ENCODE data around the gene C12orf75. TPM values are rescaled to one million over a fixed set of nuclear protein-coding genes. Genes with fewer than 3 reads are reported as not detected.

C12orf75 gene
- polyA plus RNA-seq, 2 donors = 7.9 to 15.3 TPM

DNA sequence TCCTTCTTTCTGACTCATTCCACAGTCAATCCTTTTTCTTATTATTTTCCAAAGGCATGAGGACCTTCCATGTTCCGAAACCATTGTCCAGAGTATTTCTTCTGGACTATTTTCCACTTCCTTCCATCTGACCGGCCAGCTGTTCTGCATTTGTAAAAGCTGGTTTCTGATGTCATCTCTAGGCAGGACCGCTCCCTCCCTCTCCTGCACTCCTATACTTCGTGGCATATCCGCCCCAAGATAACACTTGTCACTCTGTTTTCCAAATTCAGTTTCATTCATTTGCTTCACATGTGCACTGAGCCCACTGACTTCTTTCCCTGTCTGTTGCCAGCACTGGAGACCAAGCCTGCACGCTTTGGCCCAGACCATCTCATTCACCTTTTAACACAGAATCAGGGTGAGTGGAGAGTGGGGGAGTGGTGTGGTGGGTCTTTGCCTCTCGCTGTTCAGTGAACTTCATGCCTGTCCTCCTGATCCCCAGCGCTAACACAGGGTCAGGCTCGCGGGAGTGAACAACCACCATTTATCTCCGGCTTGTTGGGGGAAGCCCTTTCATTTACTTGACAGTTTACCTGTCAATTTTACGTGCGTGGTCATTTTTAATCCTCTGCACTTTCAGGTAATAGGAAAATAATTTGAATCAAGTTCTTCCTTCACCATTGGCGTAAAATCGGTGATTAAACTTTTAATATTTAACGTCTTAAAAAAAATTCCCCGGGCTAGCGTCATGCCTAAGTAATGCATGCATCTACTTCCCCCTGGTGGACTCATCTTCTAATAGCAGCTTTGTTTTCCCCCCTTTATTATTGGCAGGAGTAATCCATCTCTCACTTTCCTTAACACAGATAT, 52.5 kb downstream of the C12orf75 start:
- Histone ChIP-seq H3K4me1 (ENCODE audit: control insufficient read depth in 2 of 2, insufficient read depth in 2 of 2, low read length in 1 of 2) (no peaks in the 10 kb centered on the region), H3K27ac (ENCODE audit: low read depth in 2 of 2, low read length in 1 of 2) (peak overlapping the region in 1 of 2 donors; percentile 0), H3K36me3 (ENCODE audit: control insufficient read depth in 2 of 2, insufficient read depth in 2 of 2, low read length in 1 of 2) (no peaks in the 10 kb centered on the region), H3K4me3 (ENCODE audit: low read depth in 1 of 2, low read length in 2 of 2) (peak overlapping the region in 1 of 2 donors; percentile 14), H3K9me3 (ENCODE audit: control insufficient read depth in 2 of 2, insufficient read depth in 1 of 2, low read depth in 1 of 2, low read length in 1 of 2) (no peaks in the 10 kb centered on the region), H3K27me3 (ENCODE audit: control insufficient read depth in 1 of 2, insufficient read depth in 2 of 2, low read length in 2 of 2) (no peaks in the 10 kb centered on the region)
- 24% methylated on average over 18 of the region's 18 CpGs for WGBS, 2 donors

- H3K27ac ChIP-seq (ENCODE audit: low read depth in 2 of 2, low read length in 1 of 2) = no peak overlapping the region
- WGBS, 2 donors = 91 to 97% methylated on average over 6 of the region's 6 CpGs
- no peaks in the 10 kb centered on the region for H3K4me1 ChIP-seq (ENCODE audit: control insufficient read depth in 2 of 2, insufficient read depth in 2 of 2, low read length in 1 of 2)
- no peaks in the 10 kb centered on the region for H3K36me3 ChIP-seq (ENCODE audit: control insufficient read depth in 2 of 2, insufficient read depth in 2 of 2, low read length in 1 of 2)
- no peaks in the 10 kb centered on the region for H3K27me3 ChIP-seq (ENCODE audit: control insufficient read depth in 1 of 2, insufficient read depth in 2 of 2, low read length in 2 of 2)
- no peak overlapping the region for H3K4me3 ChIP-seq (ENCODE audit: low read depth in 1 of 2, low read length in 2 of 2)
- H3K9me3 ChIP-seq (ENCODE audit: control insufficient read depth in 2 of 2, insufficient read depth in 1 of 2, low read depth in 1 of 2, low read length in 1 of 2) = no peaks in the 10 kb centered on the region
Measured at GRCh38 chr12:105384220-105384619, 53.7 kb downstream of the C12orf75 start.

DNA sequence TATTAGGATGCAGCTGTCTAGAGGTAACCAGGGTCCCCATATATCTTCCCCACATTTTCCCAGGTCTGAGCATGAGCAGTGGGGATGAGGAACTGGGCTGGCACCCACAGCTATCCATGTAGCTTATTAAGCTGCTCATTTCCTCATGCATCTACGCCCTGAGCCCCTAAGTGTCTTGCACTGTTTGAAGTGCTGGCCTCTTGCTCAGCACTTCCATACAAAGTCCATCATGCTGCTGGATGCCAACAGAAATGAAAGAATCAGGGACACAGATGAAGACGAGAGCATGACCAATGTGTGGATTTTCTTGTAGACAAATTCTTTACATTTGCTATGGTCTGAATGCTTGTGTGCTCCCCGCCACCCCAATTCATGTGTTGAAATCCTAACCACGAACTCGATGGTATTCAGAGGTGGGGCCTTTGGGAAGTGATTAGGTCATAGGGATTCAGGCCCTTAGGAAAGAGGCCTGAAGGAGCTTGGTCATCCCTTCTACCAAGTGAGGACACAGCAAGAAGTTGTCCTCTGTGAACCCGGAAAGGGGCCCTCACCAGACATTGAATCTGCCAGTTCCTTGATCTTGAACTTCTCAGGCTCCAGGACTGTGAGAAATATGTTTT, 54.5 kb downstream of the C12orf75 start:
- 78 to 82% methylated on average over 6 of the region's 6 CpGs for WGBS, 2 donors

DNA sequence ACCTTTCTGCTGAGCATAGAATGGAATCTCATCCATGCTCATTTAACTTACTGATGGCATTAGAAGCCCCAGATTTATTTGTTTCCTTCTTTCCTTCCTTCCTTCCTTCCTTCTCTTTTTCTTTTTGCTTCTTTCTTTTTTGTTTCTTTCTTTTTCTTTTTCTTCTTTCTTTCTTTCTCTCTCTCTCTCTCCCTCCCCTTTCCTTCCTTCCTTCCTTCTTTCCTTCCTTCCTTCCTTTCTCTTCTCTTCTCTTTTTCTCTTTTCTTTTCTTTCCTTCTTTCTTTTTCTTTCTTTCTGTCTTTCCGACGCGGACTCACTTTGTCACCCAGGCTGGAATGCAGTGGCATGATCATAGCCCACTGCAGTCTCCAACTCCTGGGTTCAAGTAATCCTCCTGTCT, 55.9 kb downstream of the C12orf75 start:
- no peak overlapping the region for H3K4me3 ChIP-seq (ENCODE audit: low read depth in 1 of 2, low read length in 2 of 2)
- 98% methylated on average over 3 of the region's 3 CpGs for WGBS, 2 donors
- H3K27me3 ChIP-seq (ENCODE audit: control insufficient read depth in 1 of 2, insufficient read depth in 2 of 2, low read length in 2 of 2) = no peaks in the 10 kb centered on the region
- no peak overlapping the region for H3K27ac ChIP-seq (ENCODE audit: low read depth in 2 of 2, low read length in 1 of 2)
- H3K4me1 ChIP-seq (ENCODE audit: control insufficient read depth in 2 of 2, insufficient read depth in 2 of 2, low read length in 1 of 2) = no peaks in the 10 kb centered on the region
- H3K9me3 ChIP-seq (ENCODE audit: control insufficient read depth in 2 of 2, insufficient read depth in 1 of 2, low read depth in 1 of 2, low read length in 1 of 2) = no peaks in the 10 kb centered on the region
- no peaks in the 10 kb centered on the region for H3K36me3 ChIP-seq (ENCODE audit: control insufficient read depth in 2 of 2, insufficient read depth in 2 of 2, low read length in 1 of 2)

More for the DNA sequence above, 54.5 kb downstream of the C12orf75 start:
- Histone ChIP-seq H3K9me3 (ENCODE audit: control insufficient read depth in 2 of 2, insufficient read depth in 1 of 2, low read depth in 1 of 2, low read length in 1 of 2) (no peaks in the 10 kb centered on the region), H3K4me1 (ENCODE audit: control insufficient read depth in 2 of 2, insufficient read depth in 2 of 2, low read length in 1 of 2) (no peaks in the 10 kb centered on the region), H3K27me3 (ENCODE audit: control insufficient read depth in 1 of 2, insufficient read depth in 2 of 2, low read length in 2 of 2) (no peaks in the 10 kb centered on the region), H3K27ac (ENCODE audit: low read depth in 2 of 2, low read length in 1 of 2) (no peak overlapping the region), H3K36me3 (ENCODE audit: control insufficient read depth in 2 of 2, insufficient read depth in 2 of 2, low read length in 1 of 2) (no peaks in the 10 kb centered on the region), H3K4me3 (ENCODE audit: low read depth in 1 of 2, low read length in 2 of 2) (no peak overlapping the region)

DNA sequence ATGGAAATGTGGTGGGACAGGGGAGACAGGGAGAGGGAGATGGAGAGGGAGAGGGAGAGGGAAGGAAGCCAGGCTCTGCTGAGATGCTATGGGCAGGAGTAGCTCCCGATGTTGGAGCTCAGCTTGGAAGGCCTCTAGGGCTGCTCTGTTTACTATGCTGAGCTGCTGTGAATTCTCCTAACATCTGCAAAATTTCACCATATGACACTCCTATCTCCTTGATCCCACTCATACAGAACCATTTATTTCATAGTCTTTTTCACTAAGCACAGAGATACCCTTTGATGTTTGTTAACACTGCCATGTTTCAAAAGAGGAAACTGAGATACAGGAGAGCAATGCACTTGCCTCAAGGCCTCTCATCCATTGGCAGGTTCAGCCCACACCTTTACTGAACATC, 60.7 kb downstream of the C12orf75 start:
- Histone ChIP-seq H3K4me1 (ENCODE audit: control insufficient read depth in 2 of 2, insufficient read depth in 2 of 2, low read length in 1 of 2) (no peaks in the 10 kb centered on the region), H3K36me3 (ENCODE audit: control insufficient read depth in 2 of 2, insufficient read depth in 2 of 2, low read length in 1 of 2) (no peaks in the 10 kb centered on the region), H3K27me3 (ENCODE audit: control insufficient read depth in 1 of 2, insufficient read depth in 2 of 2, low read length in 2 of 2) (no peaks in the 10 kb centered on the region), H3K4me3 (ENCODE audit: low read depth in 1 of 2, low read length in 2 of 2) (no peak overlapping the region), H3K9me3 (ENCODE audit: control insufficient read depth in 2 of 2, insufficient read depth in 1 of 2, low read depth in 1 of 2, low read length in 1 of 2) (no peaks in the 10 kb centered on the region), H3K27ac (ENCODE audit: low read depth in 2 of 2, low read length in 1 of 2) (no peak overlapping the region)
- WGBS, 2 donors = 73 to 90% methylated on average over 1 of the region's 1 CpG

DNA sequence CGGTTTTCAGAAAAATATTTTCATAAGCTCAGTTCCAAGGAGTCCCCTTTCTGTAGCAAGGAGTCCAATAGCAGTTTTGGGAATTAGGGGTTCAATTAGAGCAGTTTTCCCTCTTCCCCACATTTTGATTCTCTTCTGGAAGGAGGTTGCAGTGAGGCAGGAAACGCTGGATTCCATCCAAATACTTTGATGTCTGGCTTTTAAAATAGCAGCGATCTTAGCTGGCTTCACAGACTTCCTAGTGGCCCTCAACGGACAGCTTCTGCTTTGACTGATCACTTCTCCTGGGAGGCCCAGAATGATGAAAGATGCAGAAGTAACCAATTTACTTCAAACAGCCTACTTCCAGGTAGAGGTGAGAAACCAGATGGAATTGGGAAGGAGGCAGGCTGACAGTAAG, 63.1 kb downstream of the C12orf75 start:
- Histone ChIP-seq H3K27me3 (ENCODE audit: control insufficient read depth in 1 of 2, insufficient read depth in 2 of 2, low read length in 2 of 2) (no peaks in the 10 kb centered on the region), H3K4me1 (ENCODE audit: control insufficient read depth in 2 of 2, insufficient read depth in 2 of 2, low read length in 1 of 2) (no peaks in the 10 kb centered on the region), H3K9me3 (ENCODE audit: control insufficient read depth in 2 of 2, insufficient read depth in 1 of 2, low read depth in 1 of 2, low read length in 1 of 2) (no peaks in the 10 kb centered on the region), H3K4me3 (ENCODE audit: low read depth in 1 of 2, low read length in 2 of 2) (no peak overlapping the region), H3K36me3 (ENCODE audit: control insufficient read depth in 2 of 2, insufficient read depth in 2 of 2, low read length in 1 of 2) (no peaks in the 10 kb centered on the region), H3K27ac (ENCODE audit: low read depth in 2 of 2, low read length in 1 of 2) (no peak overlapping the region)
- WGBS, 2 donors = 23 to 43% methylated on average over 4 of the region's 4 CpGs

DNA sequence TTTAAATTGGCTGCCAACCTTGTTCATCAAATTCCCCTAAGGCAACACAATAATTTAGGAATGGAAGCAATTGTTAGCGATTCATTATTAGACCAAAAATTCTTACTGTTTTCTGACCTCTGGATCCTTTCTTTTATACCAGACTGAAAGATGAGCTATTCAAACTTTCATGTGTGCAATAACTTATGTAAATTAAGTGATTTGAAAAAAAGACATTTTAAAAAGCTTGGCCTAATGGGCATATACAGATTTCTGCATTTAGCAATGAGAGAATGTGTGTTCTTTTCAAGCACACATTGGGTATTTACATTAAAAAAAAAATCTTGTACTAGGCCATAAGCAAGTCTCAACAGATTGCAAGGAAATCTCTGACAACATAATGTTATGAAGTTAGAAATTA, 65.5 kb downstream of the C12orf75 start:
- Histone ChIP-seq H3K9me3 (ENCODE audit: control insufficient read depth in 2 of 2, insufficient read depth in 1 of 2, low read depth in 1 of 2, low read length in 1 of 2) (no peaks in the 10 kb centered on the region), H3K27me3 (ENCODE audit: control insufficient read depth in 1 of 2, insufficient read depth in 2 of 2, low read length in 2 of 2) (no peaks in the 10 kb centered on the region), H3K4me1 (ENCODE audit: control insufficient read depth in 2 of 2, insufficient read depth in 2 of 2, low read length in 1 of 2) (no peaks in the 10 kb centered on the region), H3K27ac (ENCODE audit: low read depth in 2 of 2, low read length in 1 of 2) (no peak overlapping the region), H3K36me3 (ENCODE audit: control insufficient read depth in 2 of 2, insufficient read depth in 2 of 2, low read length in 1 of 2) (no peaks in the 10 kb centered on the region), H3K4me3 (ENCODE audit: low read depth in 1 of 2, low read length in 2 of 2) (no peak overlapping the region)
- WGBS, 2 donors = 63 to 79% methylated on average over 1 of the region's 1 CpG

DNA sequence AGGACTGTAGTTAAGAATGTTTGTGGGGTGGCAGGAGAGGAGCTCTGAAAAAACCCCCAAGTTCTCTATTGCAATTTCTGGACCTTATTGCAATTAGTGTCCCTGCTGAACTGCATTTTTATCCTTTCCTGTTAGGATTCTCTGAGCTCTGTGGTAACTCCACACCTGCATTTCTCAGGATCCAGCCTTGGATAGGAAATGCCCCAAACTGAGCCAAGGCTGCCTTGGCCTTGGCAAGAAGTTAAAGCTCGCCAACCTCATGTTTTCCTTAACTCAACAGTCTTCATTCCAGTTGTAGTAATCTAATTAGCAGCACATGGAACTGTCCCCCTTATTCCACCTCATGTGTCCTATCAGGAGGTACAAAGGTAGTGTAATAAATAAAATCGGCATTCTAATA, 66.5 kb downstream of the C12orf75 start:
- Histone ChIP-seq H3K4me3 (ENCODE audit: low read depth in 1 of 2, low read length in 2 of 2) (no peak overlapping the region), H3K27me3 (ENCODE audit: control insufficient read depth in 1 of 2, insufficient read depth in 2 of 2, low read length in 2 of 2) (no peaks in the 10 kb centered on the region), H3K27ac (ENCODE audit: low read depth in 2 of 2, low read length in 1 of 2) (no peak overlapping the region), H3K9me3 (ENCODE audit: control insufficient read depth in 2 of 2, insufficient read depth in 1 of 2, low read depth in 1 of 2, low read length in 1 of 2) (no peaks in the 10 kb centered on the region), H3K4me1 (ENCODE audit: control insufficient read depth in 2 of 2, insufficient read depth in 2 of 2, low read length in 1 of 2) (no peaks in the 10 kb centered on the region), H3K36me3 (ENCODE audit: control insufficient read depth in 2 of 2, insufficient read depth in 2 of 2, low read length in 1 of 2) (no peaks in the 10 kb centered on the region)
- 69 to 79% methylated on average over 2 of the region's 2 CpGs for WGBS, 2 donors

- Histone ChIP-seq H3K27me3 (ENCODE audit: control insufficient read depth in 1 of 2, insufficient read depth in 2 of 2, low read length in 2 of 2) (no peaks in the 10 kb centered on the region), H3K4me1 (ENCODE audit: control insufficient read depth in 2 of 2, insufficient read depth in 2 of 2, low read length in 1 of 2) (peaks cover 0 to 3% of the 10 kb centered on the region in 2 donors), H3K36me3 (ENCODE audit: control insufficient read depth in 2 of 2, insufficient read depth in 2 of 2, low read length in 1 of 2) (no peaks in the 10 kb centered on the region), H3K27ac (ENCODE audit: low read depth in 2 of 2, low read length in 1 of 2) (no peak overlapping the region), H3K9me3 (ENCODE audit: control insufficient read depth in 2 of 2, insufficient read depth in 1 of 2, low read depth in 1 of 2, low read length in 1 of 2) (no peaks in the 10 kb centered on the region), H3K4me3 (ENCODE audit: low read depth in 1 of 2, low read length in 2 of 2) (no peak overlapping the region)
- 93 to 94% methylated on average over 2 of the region's 2 CpGs for WGBS, 2 donors
Measured at GRCh38 chr12:105398930-105399329, 68.4 kb downstream of the C12orf75 start.
